GM23338 (cell line): ENCODE measurements around the gene ORC3. TPM values are rescaled to one million over a fixed set of nuclear protein-coding genes. Genes with fewer than 3 reads are reported as not detected.

Experiments
- ATAC-seq: fragments of 200-7000 bp; cut with Tn5 transposase; 3 replicates; pipeline ENCODE4 v1.9.1; 2020
- DNase-seq: peaks from one replicate; pipeline ENCODE4 v3.0.0-alpha.2; 2015; ENCODE audit warnings: low spot score
- H2AFZ ChIP-seq: fragments of 200-600 bp; sonication (generic); 2 replicates; pipeline ENCODE4 v1.8.0; 2016; ENCODE audit warnings: antibody characterized with exemption, mild to moderate bottlenecking, moderate library complexity
- H3F3A ChIP-seq: fragments of 200-600 bp; sonication (generic); replicated peaks from 2 replicates; pipeline ENCODE4 v1.8.0; 2017; ENCODE audit warnings: antibody characterized with exemption, mixed run types, low read depth
- H3K27ac ChIP-seq: fragments of 200-600 bp; sonication (generic); 2 replicates; pipeline ENCODE4 v1.6.1; 2016; ENCODE audit warnings: low read depth
- H3K27me3 ChIP-seq: fragments of 200-600 bp; sonication (generic); 2 replicates; pipeline ENCODE4 v1.8.0; 2016; ENCODE audit warnings: mild to moderate bottlenecking, mixed run types, moderate library complexity; ENCODE audit not compliant: insufficient read depth
- H3K36me3 ChIP-seq: fragments of 200-600 bp; sonication (generic); 2 replicates; pipeline ENCODE4 v1.8.0; 2016; ENCODE audit warnings: mild to moderate bottlenecking; ENCODE audit not compliant: insufficient read depth
- H3K4me1 ChIP-seq: fragments of 200-600 bp; sonication (generic); 2 replicates; pipeline ENCODE4 v1.8.0; 2016; ENCODE audit warnings: mild to moderate bottlenecking, moderate library complexity; ENCODE audit not compliant: insufficient read depth
- H3K4me2 ChIP-seq: fragments of 200-600 bp; sonication (generic); 2 replicates; pipeline ENCODE4 v1.7.1; 2017; ENCODE audit warnings: mixed run types
- H3K4me3 ChIP-seq: fragments of 200-600 bp; sonication (generic); 2 replicates; pipeline ENCODE4 v1.6.1; 2016; ENCODE audit warnings: mixed run types
- H3K79me2 ChIP-seq: fragments of 200-600 bp; sonication (generic); replicated peaks from 2 replicates; pipeline ENCODE4 v1.8.0; 2017; ENCODE audit warnings: mild to moderate bottlenecking; ENCODE audit not compliant: insufficient read depth
- H3K9me2 ChIP-seq: fragments of 200-600 bp; sonication (generic); 2 replicates; pipeline ENCODE4 v1.8.0; 2017; ENCODE audit not compliant: insufficient read depth
- H4K20me1 ChIP-seq: fragments of 200-600 bp; sonication (generic); replicated peaks from 2 replicates; pipeline ENCODE4 v1.8.0; 2017; ENCODE audit warnings: mild to moderate bottlenecking; ENCODE audit not compliant: insufficient read depth
- H3K27ac Mint-ChIP-seq: 2 replicates; pipeline ENCODE4 v1.8.0; 2020; ENCODE audit warnings: inconsistent platforms, mild to moderate bottlenecking, moderate library complexity, mixed read lengths
- H3K27me3 Mint-ChIP-seq: 3 replicates; pipeline ENCODE4 v1.8.0; 2022; ENCODE audit warnings: low read depth, mild to moderate bottlenecking, moderate library complexity, mixed read lengths, inconsistent platforms; ENCODE audit not compliant: insufficient read depth, poor library complexity
- H3K36me3 Mint-ChIP-seq: 3 replicates; pipeline ENCODE4 v1.8.0; 2021; ENCODE audit warnings: low read depth, mild to moderate bottlenecking, inconsistent platforms, moderate library complexity, mixed read lengths
- H3K4me1 Mint-ChIP-seq: 3 replicates; pipeline ENCODE4 v1.8.0; 2020; ENCODE audit warnings: mild to moderate bottlenecking, inconsistent platforms, mixed read lengths
- H3K4me3 Mint-ChIP-seq: 3 replicates; pipeline ENCODE4 v1.8.0; 2021; ENCODE audit warnings: moderate library complexity, mild to moderate bottlenecking, inconsistent platforms, mixed read lengths
- H3K9me3 Mint-ChIP-seq: 3 replicates; pipeline ENCODE4 v1.8.0; 2020; ENCODE audit warnings: moderate library complexity, mild to moderate bottlenecking, inconsistent platforms, mixed read lengths
- EZH2 ChIP-seq: fragments of 200-600 bp; sonication (generic); IDR thresholded peaks from one replicate; pipeline ENCODE4 v1.8.0; 2017; ENCODE audit warnings: antibody characterized with exemption, mild to moderate bottlenecking, low read depth; ENCODE audit not compliant: unreplicated experiment
- JUNB ChIP-seq: IDR thresholded peaks from one replicate; pipeline ENCODE4 v1.6.1; 2016; ENCODE audit warnings: antibody characterized with exemption; ENCODE audit not compliant: unreplicated experiment
- NANOG ChIP-seq: IDR thresholded peaks from 2 replicates; pipeline ENCODE4 v1.6.1; 2016; ENCODE audit warnings: antibody characterized with exemption, borderline replicate concordance
- REST ChIP-seq: IDR thresholded peaks from one replicate; pipeline ENCODE4 v1.6.1; 2018; ENCODE audit warnings: antibody characterized with exemption; ENCODE audit not compliant: unreplicated experiment
- ZNF114 ChIP-seq: fragments of 250-450 bp; sonication (Bioruptor Pico); IDR thresholded peaks from 2 replicates; pipeline ENCODE4 v1.5.0; 2020; ENCODE audit warnings: mild to moderate bottlenecking, moderate library complexity
- ZNF331 ChIP-seq: fragments of 250-450 bp; sonication (Bioruptor Pico); IDR thresholded peaks from 2 replicates; pipeline ENCODE4 v1.5.0; 2020; ENCODE audit warnings: low read depth, mild to moderate bottlenecking, moderate library complexity
- ZNF462 ChIP-seq: fragments of 250-450 bp; sonication (Bioruptor Pico); IDR thresholded peaks from 2 replicates; pipeline ENCODE4 v1.5.0; 2020; ENCODE audit warnings: mild to moderate bottlenecking, moderate library complexity
- polyA plus RNA-seq: library from polyadenylated mRNA; unstranded; fragments of >200 nt; fragmentation: Nextera tagmentation; extraction: Ambion mirVana; gene quantifications from 2 replicates; pipeline ENCODE4 v1.2.1, GENCODE V29; 2016
- total RNA-seq: library from RNA; depleted of rRNA; stranded (reverse); fragments of >200 nt; shearing (Covaris generic); gene quantifications from 2 replicates; pipeline ENCODE4 v1.2.3, GENCODE V29; 2014

Gene ORC3
- total and polyA plus RNA-seq, 2 experiments from 2014 or later: 53.1 to 78.4 TPM

- H3K27me3 Mint-ChIP-seq: peaks cover 5% of the 10 kb centered on the region
- ATAC-seq: no peak
- H3K27me3 ChIP-seq: no peaks in the 10 kb centered on the region
- H3F3A ChIP-seq: no peaks in the 10 kb centered on the region
- no peak overlapping the region for H3K4me2 ChIP-seq
- H4K20me1 ChIP-seq: peaks cover 16% of the 10 kb centered on the region; the same call in 1 of the 2 replicates
- H3K36me3 ChIP-seq: peaks cover 33% of the 10 kb centered on the region
- no peak overlapping the region for H3K4me3 Mint-ChIP-seq
- peak overlapping the region; percentile 26; the same call in 1 of the 2 replicates for H3K27ac ChIP-seq
- no peaks in the 10 kb centered on the region for H3K4me1 ChIP-seq
- TF ChIP-seq ZNF114 (CRISPR knock-in tag): no peak
- TF ChIP-seq ZNF331: no peak
- TF ChIP-seq REST: no peak
- no peak for TF ChIP-seq NANOG
- TF ChIP-seq JUNB: no peak
- H3K27ac Mint-ChIP-seq: peak overlapping the region; percentile 86; the same call in 1 of the 2 replicates
- no peaks in the 10 kb centered on the region for H3K9me3 Mint-ChIP-seq
- peaks cover 70% of the 10 kb centered on the region for H3K36me3 Mint-ChIP-seq
- no peaks in the 10 kb centered on the region for H3K9me2 ChIP-seq
- H2AFZ ChIP-seq: no peak overlapping the region
- no peak overlapping the region for H3K4me3 ChIP-seq
- peaks cover 36% of the 10 kb centered on the region for H3K79me2 ChIP-seq
- peaks cover 16% of the 10 kb centered on the region for H3K4me1 Mint-ChIP-seq
- no peak for DNase-seq
These were observed 85.2 kb downstream of the ORC3 start for GRCh38 chr6:87675004-87675681.

GRCh38 chr6:87682310-87682709, 92.4 kb downstream of the ORC3 start:
- no peaks in the 10 kb centered on the region for H3F3A ChIP-seq
- H3K9me2 ChIP-seq: no peaks in the 10 kb centered on the region
- no peak for TF ChIP-seq ZNF114 (CRISPR knock-in tag)
- Mint-ChIP-seq H3K27me3 (peaks cover 3% of the 10 kb centered on the region), H3K4me1 (peaks cover 27% of the 10 kb centered on the region), H3K36me3 (peaks cover 45% of the 10 kb centered on the region), H3K4me3 (no peak overlapping the region), H3K27ac (no peak overlapping the region), H3K9me3 (no peaks in the 10 kb centered on the region)
- H3K4me1 ChIP-seq: no peaks in the 10 kb centered on the region
- ATAC-seq: no peak
- H4K20me1 ChIP-seq: peaks cover 78% of the 10 kb centered on the region
- H2AFZ ChIP-seq: no peak overlapping the region
- DNase-seq: no peak
- no peak overlapping the region for H3K4me2 ChIP-seq
- H3K4me3 ChIP-seq: no peak overlapping the region
- peaks cover 13% of the 10 kb centered on the region; the same call in 1 of the 2 replicates for H3K36me3 ChIP-seq
- H3K27ac ChIP-seq: no peak overlapping the region
- H3K79me2 ChIP-seq: peaks cover 100% of the 10 kb centered on the region
- H3K27me3 ChIP-seq: no peaks in the 10 kb centered on the region

- H3K27ac ChIP-seq: no peak overlapping the region
- no peak overlapping the region for H3K4me3 Mint-ChIP-seq
- no peaks in the 10 kb centered on the region for H3K27me3 ChIP-seq
- no peaks in the 10 kb centered on the region for H3K9me2 ChIP-seq
- H2AFZ ChIP-seq: no peak overlapping the region
- H3K27ac Mint-ChIP-seq: no peak overlapping the region
- H3K36me3 Mint-ChIP-seq: peaks cover 32% of the 10 kb centered on the region
- H3K27me3 Mint-ChIP-seq: peaks cover 4% of the 10 kb centered on the region
- peaks cover 81% of the 10 kb centered on the region for H4K20me1 ChIP-seq
- peaks cover 100% of the 10 kb centered on the region for H3K79me2 ChIP-seq
- no peak overlapping the region for H3K4me3 ChIP-seq
- no peak overlapping the region for H3K4me2 ChIP-seq
- H3K4me1 Mint-ChIP-seq: peaks cover 27% of the 10 kb centered on the region
- peaks cover under 1% of the 10 kb centered on the region; the same call in 1 of the 2 replicates for H3K36me3 ChIP-seq
- no peak for DNase-seq
- no peak for ATAC-seq
- H3F3A ChIP-seq: no peaks in the 10 kb centered on the region
- peaks cover 10% of the 10 kb centered on the region for H3K4me1 ChIP-seq
- H3K9me3 Mint-ChIP-seq: no peaks in the 10 kb centered on the region
- no peak for TF ChIP-seq EZH2
- no peak for TF ChIP-seq ZNF462 (CRISPR knock-in tag)
These were observed 94.0 kb downstream of the ORC3 start for GRCh38 chr6:87683890-87684289.
